ENCODE data around the gene TMEM250. TPM values are rescaled to one million over a fixed set of nuclear protein-coding genes. Genes with fewer than 3 reads are reported as not detected.

TMEM250 gene
- total RNA-seq, 1 experiment from 2014 or later = 34.0 TPM

DNA sequence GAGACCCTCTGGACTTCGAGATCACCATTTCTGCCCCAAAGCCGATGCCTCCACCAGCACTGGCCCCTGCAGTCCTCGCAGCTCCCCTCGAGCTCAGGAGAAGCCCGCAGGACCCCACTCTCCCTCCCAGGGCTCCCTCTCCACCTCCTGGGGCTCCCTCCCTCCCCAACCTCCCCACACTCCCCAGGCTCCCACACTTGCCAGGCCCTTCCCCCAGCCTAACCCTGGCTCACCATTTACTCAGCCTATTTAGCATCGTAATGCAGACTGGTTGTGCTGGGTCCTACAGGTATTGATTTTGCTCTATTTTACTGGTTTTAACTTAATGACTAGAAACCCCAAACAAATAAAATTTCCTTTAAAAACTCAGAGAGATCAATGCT lies 23.7 kb upstream of the TMEM250 start:
- in situ Hi-C loops (cut with HindIII; ENCODE audit: low pct_unique_long_range_greater_than_20kb, low sequenced_read_pairs) = no loop called here
- no peaks in the 10 kb centered on the region for H3K4me1 ChIP-seq (ENCODE audit: control insufficient read depth, insufficient read depth, low read length)
- H3K4me3 ChIP-seq (ENCODE audit: low read depth in 2 of 2, low read length in 2 of 2) = no peak overlapping the region
- no peaks in the 10 kb centered on the region for H3K27me3 ChIP-seq (ENCODE audit: control insufficient read depth, insufficient read depth, low read length)
- TF ChIP-seq, protein P1, sequence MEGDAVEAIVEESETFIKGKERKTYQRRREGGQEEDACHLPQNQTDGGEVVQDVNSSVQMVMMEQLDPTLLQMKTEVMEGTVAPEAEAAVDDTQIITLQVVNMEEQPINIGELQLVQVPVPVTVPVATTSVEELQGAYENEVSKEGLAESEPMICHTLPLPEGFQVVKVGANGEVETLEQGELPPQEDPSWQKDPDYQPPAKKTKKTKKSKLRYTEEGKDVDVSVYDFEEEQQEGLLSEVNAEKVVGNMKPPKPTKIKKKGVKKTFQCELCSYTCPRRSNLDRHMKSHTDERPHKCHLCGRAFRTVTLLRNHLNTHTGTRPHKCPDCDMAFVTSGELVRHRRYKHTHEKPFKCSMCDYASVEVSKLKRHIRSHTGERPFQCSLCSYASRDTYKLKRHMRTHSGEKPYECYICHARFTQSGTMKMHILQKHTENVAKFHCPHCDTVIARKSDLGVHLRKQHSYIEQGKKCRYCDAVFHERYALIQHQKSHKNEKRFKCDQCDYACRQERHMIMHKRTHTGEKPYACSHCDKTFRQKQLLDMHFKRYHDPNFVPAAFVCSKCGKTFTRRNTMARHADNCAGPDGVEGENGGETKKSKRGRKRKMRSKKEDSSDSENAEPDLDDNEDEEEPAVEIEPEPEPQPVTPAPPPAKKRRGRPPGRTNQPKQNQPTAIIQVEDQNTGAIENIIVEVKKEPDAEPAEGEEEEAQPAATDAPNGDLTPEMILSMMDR (IDR thresholded peaks at IDR 0.05) = no peak
- TF ChIP-seq SIN3A (IDR thresholded peaks at IDR 0.05; ENCODE audit: borderline replicate concordance, insufficient read depth, low read depth, low read length) (no peak), REST (IDR thresholded peaks at IDR 0.05; ENCODE audit: insufficient read depth in 1 of 2, low read depth in 2 of 2, low read length in 1 of 2) (no peak), POLR2AphosphoS5 (IDR thresholded peaks at IDR 0.05; ENCODE audit: low read depth, low read length) (no peak), TCF7L2 (IDR thresholded peaks at IDR 0.05; ENCODE audit: low read depth, low read length) (no peak)
- ChIA-PET CTCF (interaction anchor here (1.0 kb wide), 1 partner anchor 10 kb away, joined by 6 read pairs; no protein-coding TSS in a partner anchor), POLR2A (no interaction called here)
- H3K27ac ChIP-seq (ENCODE audit: low read length) = no peak overlapping the region
- DNase-seq (ENCODE audit: low read depth, low spot score) (no peak), ATAC-seq (no peak)
- no TSS peak for BruUV-seq (replicated peaks)
- no peaks in the 10 kb centered on the region for H3K9me3 ChIP-seq (ENCODE audit: control insufficient read depth, insufficient read depth, low read depth, low read length)
- intact Hi-C loops (cut with micrococcal nuclease; ENCODE audit: unreplicated experiment) = no loop called here
- H3K36me3 ChIP-seq (ENCODE audit: control insufficient read depth, insufficient read depth, low read length) = no peaks in the 10 kb centered on the region

DNA sequence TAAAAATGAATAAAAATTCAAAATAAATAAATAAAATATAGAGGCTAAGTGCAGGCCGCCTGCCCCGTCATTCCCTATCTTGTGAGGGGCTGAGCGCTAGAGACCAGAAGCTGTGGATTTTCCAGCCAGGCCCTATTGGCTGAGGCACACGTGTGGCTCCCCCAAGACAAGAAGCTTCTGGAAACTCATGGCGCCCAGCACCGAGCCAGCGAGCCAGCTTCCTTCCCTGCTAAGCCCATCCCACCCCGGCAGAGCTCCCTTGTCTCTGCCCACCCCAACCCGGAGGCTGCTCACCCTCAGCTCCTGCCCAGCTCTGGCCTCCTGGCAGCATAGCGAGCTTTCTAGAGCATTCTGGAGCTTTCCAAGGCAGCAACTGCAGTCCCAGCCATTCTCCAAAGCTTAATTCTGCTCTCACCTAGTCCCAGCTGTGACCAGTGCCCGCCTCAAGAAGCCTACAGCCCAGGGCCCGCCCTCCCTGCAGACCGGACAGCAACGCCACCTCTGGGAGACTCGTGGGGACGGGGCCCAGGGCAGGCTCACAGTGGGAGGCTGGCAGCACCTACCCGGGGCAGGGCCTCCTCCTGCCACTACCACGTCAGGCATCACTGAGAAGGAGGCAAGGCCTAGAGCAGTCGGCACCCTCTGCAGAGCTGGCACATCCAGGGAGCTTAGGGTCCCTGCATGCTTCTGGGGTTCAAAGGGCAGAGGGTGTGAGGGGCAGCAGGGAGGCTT lies 23.2 kb upstream of the TMEM250 start:
- ChIA-PET CTCF (interaction anchor here (1.0 kb wide), 1 partner anchor 9 kb away, joined by 6 read pairs; no protein-coding TSS in a partner anchor), POLR2A (no interaction called here)
- no peaks in the 10 kb centered on the region for H3K4me1 ChIP-seq (ENCODE audit: control insufficient read depth, insufficient read depth, low read length)
- no peaks in the 10 kb centered on the region for H3K9me3 ChIP-seq (ENCODE audit: control insufficient read depth, insufficient read depth, low read depth, low read length)
- in situ Hi-C loops (cut with HindIII; ENCODE audit: low pct_unique_long_range_greater_than_20kb, low sequenced_read_pairs) (no loop called here), intact Hi-C loops (cut with micrococcal nuclease; ENCODE audit: unreplicated experiment) (no loop called here)
- H3K4me3 ChIP-seq (ENCODE audit: low read depth in 2 of 2, low read length in 2 of 2) = no peak overlapping the region
- DNase-seq (ENCODE audit: low read depth, low spot score) = no peak
- no TSS peak for BruUV-seq (replicated peaks)
- no peaks in the 10 kb centered on the region for H3K27me3 ChIP-seq (ENCODE audit: control insufficient read depth, insufficient read depth, low read length)
- peak; percentile 20; the same call in 1 of the 2 replicates for ATAC-seq
- no peak overlapping the region for H3K27ac ChIP-seq (ENCODE audit: low read length)
- H3K36me3 ChIP-seq (ENCODE audit: control insufficient read depth, insufficient read depth, low read length) = no peaks in the 10 kb centered on the region
- TF ChIP-seq POLR2AphosphoS5 (IDR thresholded peaks at IDR 0.05; ENCODE audit: low read depth, low read length) (no peak), REST (IDR thresholded peaks at IDR 0.05; ENCODE audit: insufficient read depth in 1 of 2, low read depth in 2 of 2, low read length in 1 of 2) (no peak), TCF7L2 (IDR thresholded peaks at IDR 0.05; ENCODE audit: low read depth, low read length) (no peak), SIN3A (IDR thresholded peaks at IDR 0.05; ENCODE audit: borderline replicate concordance, insufficient read depth, low read depth, low read length) (no peak)
- TF ChIP-seq, protein P1 (IDR thresholded peaks at IDR 0.05) = no peak

Measured in Panc1 (cell line).